ENCODE data around the gene GRIN3A. TPM values are rescaled to one million over a fixed set of nuclear protein-coding genes. Genes with fewer than 3 reads are reported as not detected.

The GRIN3A gene
- total and polyA plus RNA-seq, 4 donors, result 0.02 to 0.11 (median 0.07) TPM

GRCh38 chr9:101671567-101671966 is 66.9 kb downstream of the GRIN3A start:
- no peak overlapping the region for H3K4me3 ChIP-seq
- WGBS, 2 donors, result 61 to 75% methylated on average over 1 of the region's 1 CpG
- H3K27me3 ChIP-seq (ENCODE audit: control insufficient read depth in 3 of 3, insufficient read depth in 3 of 3, low read length in 2 of 3), result no peaks in the 10 kb centered on the region
- no peak for ATAC-seq (ENCODE audit: insufficient read depth, low FRiP score)
- no peak for TF ChIP-seq CTCF (IDR thresholded peaks at IDR 0.05; ENCODE audit: control extremely low read depth, extremely low read depth)
- H3K9ac ChIP-seq (ENCODE audit: insufficient read depth in 1 of 2, low read length in 2 of 2), result no peak overlapping the region
- H3K4me1 ChIP-seq (ENCODE audit: control insufficient read depth in 5 of 5, insufficient read depth in 5 of 5, low read length in 5 of 5), result peaks cover 0 to 16% (median 0%) of the 10 kb centered on the region in 5 donors
- H3K9me3 ChIP-seq (ENCODE audit: control insufficient read depth in 4 of 4, insufficient read depth in 3 of 4, low read length in 3 of 4), result no peaks in the 10 kb centered on the region
- no peaks in the 10 kb centered on the region for H3K36me3 ChIP-seq (ENCODE audit: control insufficient read depth in 4 of 4, insufficient read depth in 4 of 4, low read length in 4 of 4)
- DNase-seq, result no peak
- H3K27ac ChIP-seq (ENCODE audit: low read depth in 1 of 2, low read length in 1 of 2), result no peak overlapping the region

GRCh38 chr9:101668421-101668820 is 70.0 kb downstream of the GRIN3A start:
- Histone ChIP-seq H3K27ac (ENCODE audit: low read depth in 1 of 2, low read length in 1 of 2) (no peak overlapping the region), H3K4me1 (ENCODE audit: control insufficient read depth in 5 of 5, insufficient read depth in 5 of 5, low read length in 5 of 5) (peaks cover 0 to 8% (median 0%) of the 10 kb centered on the region in 5 donors), H3K36me3 (ENCODE audit: control insufficient read depth in 4 of 4, insufficient read depth in 4 of 4, low read length in 4 of 4) (no peaks in the 10 kb centered on the region), H3K27me3 (ENCODE audit: control insufficient read depth in 3 of 3, insufficient read depth in 3 of 3, low read length in 2 of 3) (no peaks in the 10 kb centered on the region), H3K9ac (ENCODE audit: insufficient read depth in 1 of 2, low read length in 2 of 2) (no peak overlapping the region), H3K9me3 (ENCODE audit: control insufficient read depth in 4 of 4, insufficient read depth in 3 of 4, low read length in 3 of 4) (no peaks in the 10 kb centered on the region), H3K4me3 (no peak overlapping the region)
- no peak for ATAC-seq (ENCODE audit: insufficient read depth, low FRiP score)
- no peak for TF ChIP-seq CTCF (IDR thresholded peaks at IDR 0.05; ENCODE audit: control extremely low read depth, extremely low read depth)
- no peak for DNase-seq

- no peak for TF ChIP-seq CTCF (IDR thresholded peaks at IDR 0.05; ENCODE audit: control extremely low read depth, extremely low read depth)
- H3K4me1 ChIP-seq (ENCODE audit: control insufficient read depth in 5 of 5, insufficient read depth in 5 of 5, low read length in 5 of 5), result no peaks in the 10 kb centered on the region
- DNase-seq (no peak), ATAC-seq (ENCODE audit: insufficient read depth, low FRiP score) (no peak)
- no peaks in the 10 kb centered on the region for H3K27me3 ChIP-seq (ENCODE audit: control insufficient read depth in 3 of 3, insufficient read depth in 3 of 3, low read length in 2 of 3)
- H3K9me3 ChIP-seq (ENCODE audit: control insufficient read depth in 4 of 4, insufficient read depth in 3 of 4, low read length in 3 of 4), result no peaks in the 10 kb centered on the region
- no peak overlapping the region for H3K9ac ChIP-seq (ENCODE audit: insufficient read depth in 1 of 2, low read length in 2 of 2)
- H3K27ac ChIP-seq (ENCODE audit: low read depth in 1 of 2, low read length in 1 of 2), result no peak overlapping the region
- no peaks in the 10 kb centered on the region for H3K36me3 ChIP-seq (ENCODE audit: control insufficient read depth in 4 of 4, insufficient read depth in 4 of 4, low read length in 4 of 4)
- H3K4me3 ChIP-seq, result no peak overlapping the region
- 70 to 76% methylated on average over 2 of the region's 2 CpGs for WGBS, 2 donors
These were observed 74.0 kb downstream of the GRIN3A start for GRCh38 chr9:101664453-101664852.

GRCh38 chr9:101652601-101653175 is 85.8 kb downstream of the GRIN3A start:
- Histone ChIP-seq H3K4me3 (no peak overlapping the region), H3K27me3 (ENCODE audit: control insufficient read depth in 3 of 3, insufficient read depth in 3 of 3, low read length in 2 of 3) (no peaks in the 10 kb centered on the region), H3K36me3 (ENCODE audit: control insufficient read depth in 4 of 4, insufficient read depth in 4 of 4, low read length in 4 of 4) (no peaks in the 10 kb centered on the region), H3K4me1 (ENCODE audit: control insufficient read depth in 5 of 5, insufficient read depth in 5 of 5, low read length in 5 of 5) (no peaks in the 10 kb centered on the region), H3K9ac (ENCODE audit: insufficient read depth in 1 of 2, low read length in 2 of 2) (no peak overlapping the region), H3K27ac (ENCODE audit: low read depth in 1 of 2, low read length in 1 of 2) (no peak overlapping the region), H3K9me3 (ENCODE audit: control insufficient read depth in 4 of 4, insufficient read depth in 3 of 4, low read length in 3 of 4) (no peaks in the 10 kb centered on the region)
- TF ChIP-seq CTCF (IDR thresholded peaks at IDR 0.05; ENCODE audit: control extremely low read depth, extremely low read depth), result no peak
- no peak for ATAC-seq (ENCODE audit: insufficient read depth, low FRiP score)
- no peak for DNase-seq
- WGBS, 2 donors, result 60 to 77% methylated on average over 2 of the region's 2 CpGs

Data from lung (tissue), 12 donors.